Measurements from ENCODE around the gene SNRNP200.

DNA sequence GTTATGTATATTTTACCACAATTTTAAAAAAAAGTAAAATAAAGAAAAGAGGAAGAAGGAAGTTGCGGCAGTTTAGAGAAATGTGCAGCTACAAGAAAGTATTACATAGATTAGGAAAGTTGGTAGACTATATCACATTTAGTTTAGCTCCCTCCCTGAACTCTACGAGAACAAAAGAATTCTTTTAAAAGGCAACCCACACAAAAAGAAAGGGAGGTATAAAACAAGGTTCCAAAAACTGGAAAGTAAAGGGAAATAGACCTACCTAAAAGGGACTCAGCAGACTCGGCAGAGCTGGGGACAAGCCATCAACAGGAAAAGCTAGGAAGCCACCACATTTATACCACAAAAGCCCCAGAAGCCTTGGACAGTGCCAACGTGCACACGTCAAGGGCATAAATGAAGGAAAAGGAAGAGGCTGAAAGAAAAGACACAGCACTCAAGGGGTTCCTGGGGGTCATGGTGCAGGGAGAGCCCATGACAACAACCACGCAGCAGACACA is 48.7 kb downstream of the SNRNP200 start:
- TF ChIP-seq, protein P1, sequence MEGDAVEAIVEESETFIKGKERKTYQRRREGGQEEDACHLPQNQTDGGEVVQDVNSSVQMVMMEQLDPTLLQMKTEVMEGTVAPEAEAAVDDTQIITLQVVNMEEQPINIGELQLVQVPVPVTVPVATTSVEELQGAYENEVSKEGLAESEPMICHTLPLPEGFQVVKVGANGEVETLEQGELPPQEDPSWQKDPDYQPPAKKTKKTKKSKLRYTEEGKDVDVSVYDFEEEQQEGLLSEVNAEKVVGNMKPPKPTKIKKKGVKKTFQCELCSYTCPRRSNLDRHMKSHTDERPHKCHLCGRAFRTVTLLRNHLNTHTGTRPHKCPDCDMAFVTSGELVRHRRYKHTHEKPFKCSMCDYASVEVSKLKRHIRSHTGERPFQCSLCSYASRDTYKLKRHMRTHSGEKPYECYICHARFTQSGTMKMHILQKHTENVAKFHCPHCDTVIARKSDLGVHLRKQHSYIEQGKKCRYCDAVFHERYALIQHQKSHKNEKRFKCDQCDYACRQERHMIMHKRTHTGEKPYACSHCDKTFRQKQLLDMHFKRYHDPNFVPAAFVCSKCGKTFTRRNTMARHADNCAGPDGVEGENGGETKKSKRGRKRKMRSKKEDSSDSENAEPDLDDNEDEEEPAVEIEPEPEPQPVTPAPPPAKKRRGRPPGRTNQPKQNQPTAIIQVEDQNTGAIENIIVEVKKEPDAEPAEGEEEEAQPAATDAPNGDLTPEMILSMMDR (IDR thresholded peaks at IDR 0.05): no peak
- TF ChIP-seq EP300 (IDR thresholded peaks at IDR 0.05; ENCODE audit: low read depth): no peak
- no peak for TF ChIP-seq POLR2A (IDR thresholded peaks at IDR 0.05)
- no peak for TF ChIP-seq POLR2AphosphoS5 (IDR thresholded peaks at IDR 0.05)

Measured in transverse colon (tissue), 4 donors.